ENCODE measurements around the gene IRF1.

The IRF1 gene

GRCh38 chr5:132477784-132478365 is 12.7 kb downstream of the IRF1 start:
- in situ Hi-C loops (cut with MboI; ENCODE audit: low sequenced_read_pairs): no loop called here

GRCh38 chr5:132476876-132477781 is 13.4 kb downstream of the IRF1 start:
- in situ Hi-C loops (cut with MboI; ENCODE audit: low sequenced_read_pairs): no loop called here

- in situ Hi-C loops (cut with MboI; ENCODE audit: low sequenced_read_pairs): no loop called here
Measured at GRCh38 chr5:132475987-132476875, 14.3 kb downstream of the IRF1 start.

- in situ Hi-C loops (cut with MboI; ENCODE audit: low sequenced_read_pairs): no loop called here
Measured at GRCh38 chr5:132475497-132475882, 15.1 kb downstream of the IRF1 start.

GRCh38 chr5:132474881-132475496 is 15.6 kb downstream of the IRF1 start:
- in situ Hi-C loops (cut with MboI; ENCODE audit: low sequenced_read_pairs): no loop called here

- in situ Hi-C loops (cut with MboI; ENCODE audit: low sequenced_read_pairs): no loop called here
Measured at GRCh38 chr5:132474131-132474723, 16.3 kb downstream of the IRF1 start.

GRCh38 chr5:132473668-132474067 is 16.9 kb downstream of the IRF1 start:
- in situ Hi-C loops (cut with MboI; ENCODE audit: low sequenced_read_pairs): no loop called here

- in situ Hi-C loops (cut with MboI; ENCODE audit: low sequenced_read_pairs): no loop called here
Measured at GRCh38 chr5:132473019-132473531, 17.5 kb downstream of the IRF1 start.

- in situ Hi-C loops (cut with MboI; ENCODE audit: low sequenced_read_pairs): no loop called here
Measured at GRCh38 chr5:132472431-132472830, 18.1 kb downstream of the IRF1 start.

GRCh38 chr5:132471944-132472343 is 18.6 kb downstream of the IRF1 start:
- in situ Hi-C loops (cut with MboI; ENCODE audit: low sequenced_read_pairs): no loop called here

- in situ Hi-C loops (cut with MboI; ENCODE audit: low sequenced_read_pairs): no loop called here
Measured at GRCh38 chr5:132471151-132471907, 19.2 kb downstream of the IRF1 start.

GRCh38 chr5:132470596-132470995 is 20.0 kb downstream of the IRF1 start:
- in situ Hi-C loops (cut with MboI; ENCODE audit: low sequenced_read_pairs): no loop called here

- in situ Hi-C loops (cut with MboI; ENCODE audit: low sequenced_read_pairs): no loop called here
Measured at GRCh38 chr5:132470010-132470392, 20.6 kb downstream of the IRF1 start.

- in situ Hi-C loops (cut with MboI; ENCODE audit: low sequenced_read_pairs): no loop called here
Measured at GRCh38 chr5:132469380-132470009, 21.1 kb downstream of the IRF1 start.

- in situ Hi-C loops (cut with MboI; ENCODE audit: low sequenced_read_pairs): no loop called here
Measured at GRCh38 chr5:132468656-132469379, 21.8 kb downstream of the IRF1 start.

GRCh38 chr5:132467287-132467984 is 23.1 kb downstream of the IRF1 start:
- in situ Hi-C loops (cut with MboI; ENCODE audit: low sequenced_read_pairs): no loop called here

- in situ Hi-C loops (cut with MboI; ENCODE audit: low sequenced_read_pairs): no loop called here
Measured at GRCh38 chr5:132466433-132467286, 23.9 kb downstream of the IRF1 start.
